Sigmoid colon (tissue), 7 donors: ENCODE measurements around the gene ANGEL2. TPM values are rescaled to one million over a fixed set of nuclear protein-coding genes. Genes with fewer than 3 reads are reported as not detected.

Source experiments
- DNase-seq: peaks from one replicate; pipeline ENCODE4 v3.0.0-alpha.2; 2019
- H3K27ac ChIP-seq, 4 donors: fragments of 200-600 bp; sonication (generic); one replicate each; pipeline ENCODE4 v1.5.1; 2016 to 2019; ENCODE audit warnings: mild to moderate bottlenecking in 1 of 4
- H3K27me3 ChIP-seq, 3 donors: fragments of 200-600 bp; sonication (generic); one replicate each; pipeline ENCODE4 v1.5.1; 2019; ENCODE audit warnings: mild to moderate bottlenecking in 1 of 3
- H3K36me3 ChIP-seq, 4 donors: fragments of 200-600 bp; sonication (generic); one replicate each; pipeline ENCODE4 v1.5.1; 2016 to 2019
- H3K4me1 ChIP-seq, 4 donors: fragments of 200-600 bp; sonication (generic); one replicate each; pipeline ENCODE4 v1.5.1; 2017 to 2019
- H3K4me3 ChIP-seq, 4 donors: fragments of 200-600 bp; sonication (generic); one replicate each; pipeline ENCODE4 v1.5.1; 2017 to 2019; ENCODE audit warnings: mild to moderate bottlenecking in 2 of 4, moderate library complexity in 1 of 4
- H3K9me3 ChIP-seq, 4 donors: fragments of 200-600 bp in 3 of 4; sonication (generic) in 3 of 4; one replicate each; pipeline versions ENCODE4 v1.5.1 to v1.6.1; 2013 to 2019
- EP300 ChIP-seq, 4 donors: sonication (generic); formaldehyde crosslinking; IDR thresholded peaks; one replicate each; pipeline ENCODE4 v1.6.1; 2017; ENCODE audit warnings: antibody characterized with exemption in 4 of 4
- POLR2A ChIP-seq, 2 donors: fragments of 450-650 bp; IDR thresholded peaks; one replicate each; pipeline ENCODE4 v1.6.1; 2016; ENCODE audit warnings: antibody characterized with exemption in 2 of 2, mild to moderate bottlenecking in 2 of 2, moderate library complexity in 2 of 2
- POLR2AphosphoS5 ChIP-seq, 4 donors: sonication (generic); formaldehyde crosslinking; IDR thresholded peaks; one replicate each; pipeline ENCODE4 v1.6.1; 2017; ENCODE audit warnings: antibody characterized with exemption in 4 of 4
- WGBS, 2 donors: extraction: QIAGEN DNeasy Blood & Tissue Kit; methylation state at CpG; one replicate each; pipeline ENCODE4 v1.1.7; 2013; 5-methylcytosine and 5-hydroxymethylcytosine counted together
- intact Hi-C: fragments of 100-400 bp; cut with DNase I; formaldehyde crosslinking; loops from one replicate; pipeline ENCODE4 v1.15.1; 2023
- polyA plus RNA-seq, 3 donors: library from polyadenylated mRNA; stranded (reverse); fragments of 200-250 nt; gene quantifications; one replicate each; pipeline ENCODE4 v1.2.3, GENCODE V29; 2013
- total RNA-seq, 4 donors: library from RNA; depleted of rRNA; stranded (reverse); fragments of >200 nt; gene quantifications; one replicate each; pipeline ENCODE4 v1.1.0, GENCODE V29; 2016
- TF ChIP-seq, protein P1 (sequence below), 4 experiments: fragments of 450-650 bp in 3 of 4; fragments of 200-600 bp in 1 of 4; IDR thresholded peaks; one replicate each; pipeline ENCODE4 v1.5.1; 2016 to 2019; ENCODE audit warnings: antibody characterized with exemption in 4 of 4, mild to moderate bottlenecking in 3 of 4, moderate library complexity in 2 of 4
- donor health status: healthy with polysubstance abuse.
- donor health status: Bipolar disorder and iron deficiency.
- donor health status: healthy.

Gene ANGEL2
- total and polyA plus RNA-seq, 7 donors = 10.8 to 57.8 (median 37.9) TPM

DNA sequence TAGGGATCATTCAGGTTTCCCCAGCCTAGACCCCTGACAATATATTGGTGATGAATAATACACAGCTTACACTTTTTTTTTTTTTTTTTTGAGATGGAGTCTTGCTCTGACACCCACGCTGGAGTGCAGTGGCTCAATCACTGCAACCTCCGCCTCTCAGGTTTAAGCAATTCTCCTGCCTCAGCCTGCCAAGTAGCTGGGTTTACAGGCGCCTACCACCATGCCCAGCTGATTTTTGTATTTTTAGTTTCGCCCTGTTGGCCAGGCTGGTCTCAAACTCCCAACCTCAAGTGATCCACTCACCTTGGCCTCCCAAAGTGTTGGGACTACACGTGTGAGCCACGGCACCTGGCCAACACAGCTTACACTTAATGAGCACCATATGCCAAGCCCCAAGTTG, 58.1 kb downstream of the ANGEL2 start:
- WGBS, 2 donors = 93 to 96% methylated on average over 6 of the region's 6 CpGs
- TF ChIP-seq, protein P1, sequence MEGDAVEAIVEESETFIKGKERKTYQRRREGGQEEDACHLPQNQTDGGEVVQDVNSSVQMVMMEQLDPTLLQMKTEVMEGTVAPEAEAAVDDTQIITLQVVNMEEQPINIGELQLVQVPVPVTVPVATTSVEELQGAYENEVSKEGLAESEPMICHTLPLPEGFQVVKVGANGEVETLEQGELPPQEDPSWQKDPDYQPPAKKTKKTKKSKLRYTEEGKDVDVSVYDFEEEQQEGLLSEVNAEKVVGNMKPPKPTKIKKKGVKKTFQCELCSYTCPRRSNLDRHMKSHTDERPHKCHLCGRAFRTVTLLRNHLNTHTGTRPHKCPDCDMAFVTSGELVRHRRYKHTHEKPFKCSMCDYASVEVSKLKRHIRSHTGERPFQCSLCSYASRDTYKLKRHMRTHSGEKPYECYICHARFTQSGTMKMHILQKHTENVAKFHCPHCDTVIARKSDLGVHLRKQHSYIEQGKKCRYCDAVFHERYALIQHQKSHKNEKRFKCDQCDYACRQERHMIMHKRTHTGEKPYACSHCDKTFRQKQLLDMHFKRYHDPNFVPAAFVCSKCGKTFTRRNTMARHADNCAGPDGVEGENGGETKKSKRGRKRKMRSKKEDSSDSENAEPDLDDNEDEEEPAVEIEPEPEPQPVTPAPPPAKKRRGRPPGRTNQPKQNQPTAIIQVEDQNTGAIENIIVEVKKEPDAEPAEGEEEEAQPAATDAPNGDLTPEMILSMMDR (IDR thresholded peaks at IDR 0.05) = no peak
- TF ChIP-seq POLR2AphosphoS5 (IDR thresholded peaks at IDR 0.05) (no peak), EP300 (IDR thresholded peaks at IDR 0.05) (no peak), POLR2A (IDR thresholded peaks at IDR 0.05) (no peak)
- H3K27me3 ChIP-seq = no peaks in the 10 kb centered on the region
- no peak overlapping the region for H3K4me3 ChIP-seq
- H3K27ac ChIP-seq = no peak overlapping the region
- no peaks in the 10 kb centered on the region for H3K9me3 ChIP-seq
- no peaks in the 10 kb centered on the region for H3K4me1 ChIP-seq
- no peaks in the 10 kb centered on the region for H3K36me3 ChIP-seq
- intact Hi-C loops = no loop called here
- no peak for DNase-seq

GRCh38 chr1:212955961-212956620, 59.6 kb downstream of the ANGEL2 start:
- no peak overlapping the region for H3K4me3 ChIP-seq
- no peaks in the 10 kb centered on the region for H3K9me3 ChIP-seq
- H3K4me1 ChIP-seq = peaks cover 0 to 13% (median 8%) of the 10 kb centered on the region in 4 donors
- intact Hi-C loops = no loop called here
- DNase-seq = no peak
- TF ChIP-seq POLR2AphosphoS5 (IDR thresholded peaks at IDR 0.05) = no peak
- TF ChIP-seq, protein P1 (IDR thresholded peaks at IDR 0.05) = no peak
- TF ChIP-seq POLR2A (IDR thresholded peaks at IDR 0.05) = no peak
- no peak for TF ChIP-seq EP300 (IDR thresholded peaks at IDR 0.05)
- no peaks in the 10 kb centered on the region for H3K36me3 ChIP-seq
- H3K27ac ChIP-seq = no peak overlapping the region
- WGBS, 2 donors = 66 to 86% methylated on average over 8 of the region's 8 CpGs
- H3K27me3 ChIP-seq = peaks cover 0 to 9% (median 8%) of the 10 kb centered on the region in 3 donors

GRCh38 chr1:212955098-212955497, 60.6 kb downstream of the ANGEL2 start:
- intact Hi-C loops = no loop called here
- Histone ChIP-seq H3K27me3 (peaks cover 0 to 13% (median 12%) of the 10 kb centered on the region in 3 donors), H3K4me1 (peaks cover 0 to 19% (median 17%) of the 10 kb centered on the region in 4 donors), H3K27ac (no peak overlapping the region), H3K4me3 (no peak overlapping the region), H3K9me3 (no peaks in the 10 kb centered on the region), H3K36me3 (no peaks in the 10 kb centered on the region)
- TF ChIP-seq POLR2A (IDR thresholded peaks at IDR 0.05) (no peak), POLR2AphosphoS5 (IDR thresholded peaks at IDR 0.05) (no peak), EP300 (IDR thresholded peaks at IDR 0.05) (no peak)
- TF ChIP-seq, protein P1 (IDR thresholded peaks at IDR 0.05) = no peak
- no peak for DNase-seq
- 94% methylated on average over 3 of the region's 3 CpGs for WGBS, 2 donors

GRCh38 chr1:212954514-212954913, 61.2 kb downstream of the ANGEL2 start:
- peaks cover 0 to 16% (median 12%) of the 10 kb centered on the region in 3 donors for H3K27me3 ChIP-seq
- TF ChIP-seq POLR2A (IDR thresholded peaks at IDR 0.05) (no peak), POLR2AphosphoS5 (IDR thresholded peaks at IDR 0.05) (no peak)
- TF ChIP-seq, protein P1 (IDR thresholded peaks at IDR 0.05) = no peak
- H3K36me3 ChIP-seq = no peaks in the 10 kb centered on the region
- no peak overlapping the region for H3K4me3 ChIP-seq
- no peak overlapping the region for H3K27ac ChIP-seq
- peaks cover 0 to 23% (median 19%) of the 10 kb centered on the region in 4 donors for H3K4me1 ChIP-seq
- no peaks in the 10 kb centered on the region for H3K9me3 ChIP-seq
- 92 to 96% methylated on average over 6 of the region's 6 CpGs for WGBS, 2 donors
- no peak for DNase-seq
- intact Hi-C loops = no loop called here

GRCh38 chr1:212953321-212953720, 62.3 kb downstream of the ANGEL2 start:
- Histone ChIP-seq H3K27ac (no peak overlapping the region), H3K36me3 (no peaks in the 10 kb centered on the region), H3K4me3 (no peak overlapping the region), H3K4me1 (peaks cover 0 to 23% (median 19%) of the 10 kb centered on the region in 4 donors), H3K9me3 (no peaks in the 10 kb centered on the region), H3K27me3 (peaks cover 0 to 27% (median 12%) of the 10 kb centered on the region in 3 donors)
- no peak for DNase-seq
- TF ChIP-seq, protein P1 (IDR thresholded peaks at IDR 0.05) = no peak
- TF ChIP-seq POLR2A (IDR thresholded peaks at IDR 0.05) = no peak
- TF ChIP-seq POLR2AphosphoS5 (IDR thresholded peaks at IDR 0.05) = no peak
- no peak for TF ChIP-seq EP300 (IDR thresholded peaks at IDR 0.05)
- intact Hi-C loops = no loop called here
- 81 to 84% methylated on average over 3 of the region's 3 CpGs for WGBS, 2 donors
